Erythroblast (primary cell): ENCODE results near the gene WSCD1.

Experiments used
- DNase-seq, 2 experiments: peaks; one replicate each; lab custom pipeline; 2025; lab: John Stamatoyannopoulos, UW
- GATA1 ChIP-seq: IDR thresholded peaks from 2 replicates; pipeline ENCODE4 v1.6.1; 2011; ENCODE audit warnings: low read depth, mild to moderate bottlenecking, control low read depth, low read length, moderate library complexity
- POLR2A ChIP-seq: IDR thresholded peaks from 2 replicates; pipeline ENCODE4 v1.6.1; 2011; ENCODE audit warnings: mild to moderate bottlenecking, low read length

Gene WSCD1

GRCh38 chr17:6170349-6170748 lies 100.2 kb downstream of the WSCD1 start:
- TF ChIP-seq POLR2A (no peak), GATA1 (no peak)
- DNase-seq, result no peak

- TF ChIP-seq GATA1, result no peak
- TF ChIP-seq POLR2A, result no peak
- no peak for DNase-seq
Measured at GRCh38 chr17:6172642-6173330, 102.6 kb downstream of the WSCD1 start.

DNA sequence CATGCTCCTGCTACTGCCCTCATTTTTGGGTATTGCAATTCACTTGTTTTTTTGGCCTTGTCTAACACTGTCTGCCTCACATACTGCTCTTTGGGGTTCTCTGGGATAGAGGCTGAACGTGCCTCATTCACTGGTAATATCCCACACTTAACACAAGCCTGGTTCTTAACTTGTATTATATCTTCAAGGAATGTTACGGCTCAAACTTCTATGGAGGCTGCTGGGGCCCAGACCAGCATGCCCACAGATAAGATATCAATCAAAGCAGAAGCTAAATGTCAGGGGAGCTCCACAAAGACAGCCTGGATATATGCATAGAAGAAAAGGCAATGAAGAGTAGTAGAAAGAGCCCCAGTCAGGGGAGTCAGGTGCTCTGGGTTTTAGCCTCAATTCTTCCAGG lies 103.5 kb downstream of the WSCD1 start:
- no peak for DNase-seq
- TF ChIP-seq GATA1, result no peak
- TF ChIP-seq POLR2A, result no peak
